GM23338 (cell line): ENCODE results near the gene WDR33. TPM values are rescaled to one million over a fixed set of nuclear protein-coding genes. Genes with fewer than 3 reads are reported as not detected.

Source experiments
- ATAC-seq: fragments of 200-7000 bp; cut with Tn5 transposase; 3 replicates; pipeline ENCODE4 v1.9.1; 2020
- DNase-seq: peaks from one replicate; pipeline ENCODE4 v3.0.0-alpha.2; 2015; ENCODE audit warnings: low spot score
- H2AFZ ChIP-seq: fragments of 200-600 bp; sonication (generic); 2 replicates; pipeline ENCODE4 v1.8.0; 2016; ENCODE audit warnings: antibody characterized with exemption, mild to moderate bottlenecking, moderate library complexity
- H3F3A ChIP-seq: fragments of 200-600 bp; sonication (generic); replicated peaks from 2 replicates; pipeline ENCODE4 v1.8.0; 2017; ENCODE audit warnings: antibody characterized with exemption, mixed run types, low read depth
- H3K27ac ChIP-seq: fragments of 200-600 bp; sonication (generic); 2 replicates; pipeline ENCODE4 v1.6.1; 2016; ENCODE audit warnings: low read depth
- H3K27me3 ChIP-seq: fragments of 200-600 bp; sonication (generic); 2 replicates; pipeline ENCODE4 v1.8.0; 2016; ENCODE audit warnings: mild to moderate bottlenecking, mixed run types, moderate library complexity; ENCODE audit not compliant: insufficient read depth
- H3K36me3 ChIP-seq: fragments of 200-600 bp; sonication (generic); 2 replicates; pipeline ENCODE4 v1.8.0; 2016; ENCODE audit warnings: mild to moderate bottlenecking; ENCODE audit not compliant: insufficient read depth
- H3K4me1 ChIP-seq: fragments of 200-600 bp; sonication (generic); 2 replicates; pipeline ENCODE4 v1.8.0; 2016; ENCODE audit warnings: mild to moderate bottlenecking, moderate library complexity; ENCODE audit not compliant: insufficient read depth
- H3K4me2 ChIP-seq: fragments of 200-600 bp; sonication (generic); 2 replicates; pipeline ENCODE4 v1.7.1; 2017; ENCODE audit warnings: mixed run types
- H3K4me3 ChIP-seq: fragments of 200-600 bp; sonication (generic); 2 replicates; pipeline ENCODE4 v1.6.1; 2016; ENCODE audit warnings: mixed run types
- H3K79me2 ChIP-seq: fragments of 200-600 bp; sonication (generic); replicated peaks from 2 replicates; pipeline ENCODE4 v1.8.0; 2017; ENCODE audit warnings: mild to moderate bottlenecking; ENCODE audit not compliant: insufficient read depth
- H3K9me2 ChIP-seq: fragments of 200-600 bp; sonication (generic); 2 replicates; pipeline ENCODE4 v1.8.0; 2017; ENCODE audit not compliant: insufficient read depth
- H4K20me1 ChIP-seq: fragments of 200-600 bp; sonication (generic); replicated peaks from 2 replicates; pipeline ENCODE4 v1.8.0; 2017; ENCODE audit warnings: mild to moderate bottlenecking; ENCODE audit not compliant: insufficient read depth
- H3K27ac Mint-ChIP-seq: 2 replicates; pipeline ENCODE4 v1.8.0; 2020; ENCODE audit warnings: inconsistent platforms, mild to moderate bottlenecking, moderate library complexity, mixed read lengths
- H3K27me3 Mint-ChIP-seq: 3 replicates; pipeline ENCODE4 v1.8.0; 2022; ENCODE audit warnings: low read depth, mild to moderate bottlenecking, moderate library complexity, mixed read lengths, inconsistent platforms; ENCODE audit not compliant: insufficient read depth, poor library complexity
- H3K36me3 Mint-ChIP-seq: 3 replicates; pipeline ENCODE4 v1.8.0; 2021; ENCODE audit warnings: low read depth, mild to moderate bottlenecking, inconsistent platforms, moderate library complexity, mixed read lengths
- H3K4me1 Mint-ChIP-seq: 3 replicates; pipeline ENCODE4 v1.8.0; 2020; ENCODE audit warnings: mild to moderate bottlenecking, inconsistent platforms, mixed read lengths
- H3K4me3 Mint-ChIP-seq: 3 replicates; pipeline ENCODE4 v1.8.0; 2021; ENCODE audit warnings: moderate library complexity, mild to moderate bottlenecking, inconsistent platforms, mixed read lengths
- H3K9me3 Mint-ChIP-seq: 3 replicates; pipeline ENCODE4 v1.8.0; 2020; ENCODE audit warnings: moderate library complexity, mild to moderate bottlenecking, inconsistent platforms, mixed read lengths
- EZH2 ChIP-seq: fragments of 200-600 bp; sonication (generic); IDR thresholded peaks from one replicate; pipeline ENCODE4 v1.8.0; 2017; ENCODE audit warnings: antibody characterized with exemption, mild to moderate bottlenecking, low read depth; ENCODE audit not compliant: unreplicated experiment
- JUNB ChIP-seq: IDR thresholded peaks from one replicate; pipeline ENCODE4 v1.6.1; 2016; ENCODE audit warnings: antibody characterized with exemption; ENCODE audit not compliant: unreplicated experiment
- NANOG ChIP-seq: IDR thresholded peaks from 2 replicates; pipeline ENCODE4 v1.6.1; 2016; ENCODE audit warnings: antibody characterized with exemption, borderline replicate concordance
- STAT1 ChIP-seq: IDR thresholded peaks from one replicate; pipeline ENCODE4 v1.6.1; 2016; ENCODE audit warnings: antibody characterized with exemption; ENCODE audit not compliant: unreplicated experiment
- ZNF114 ChIP-seq: fragments of 250-450 bp; sonication (Bioruptor Pico); IDR thresholded peaks from 2 replicates; pipeline ENCODE4 v1.5.0; 2020; ENCODE audit warnings: mild to moderate bottlenecking, moderate library complexity
- ZNF331 ChIP-seq: fragments of 250-450 bp; sonication (Bioruptor Pico); IDR thresholded peaks from 2 replicates; pipeline ENCODE4 v1.5.0; 2020; ENCODE audit warnings: low read depth, mild to moderate bottlenecking, moderate library complexity
- polyA plus RNA-seq: library from polyadenylated mRNA; unstranded; fragments of >200 nt; fragmentation: Nextera tagmentation; extraction: Ambion mirVana; gene quantifications from 2 replicates; pipeline ENCODE4 v1.2.1, GENCODE V29; 2016
- total RNA-seq: library from RNA; depleted of rRNA; stranded (reverse); fragments of >200 nt; shearing (Covaris generic); gene quantifications from 2 replicates; pipeline ENCODE4 v1.2.3, GENCODE V29; 2014
- TF ChIP-seq, protein P1 (sequence below): IDR thresholded peaks from 2 replicates; pipeline ENCODE4 v1.6.1; 2016; ENCODE audit warnings: antibody characterized with exemption
- TF ChIP-seq, protein P2 (sequence below): IDR thresholded peaks from one replicate; pipeline ENCODE4 v1.6.1; 2018; ENCODE audit warnings: antibody characterized with exemption; ENCODE audit not compliant: unreplicated experiment
- TF ChIP-seq, protein P3 (sequence below), 2 experiments: fragments of 200-600 bp in 1 of 2; sonication (generic) in 1 of 2; conservative IDR thresholded peaks; 2 replicates each; pipeline versions ENCODE4 v1.5.1 to v1.6.1; 2016 to 2017; ENCODE audit warnings: antibody characterized with exemption in 2 of 2, low read depth in 2 of 2, mild to moderate bottlenecking in 2 of 2, moderate library complexity in 1 of 2

WDR33 gene
- total and polyA plus RNA-seq, 2 experiments from 2014 or later = 37.2 to 54.7 TPM

DNA sequence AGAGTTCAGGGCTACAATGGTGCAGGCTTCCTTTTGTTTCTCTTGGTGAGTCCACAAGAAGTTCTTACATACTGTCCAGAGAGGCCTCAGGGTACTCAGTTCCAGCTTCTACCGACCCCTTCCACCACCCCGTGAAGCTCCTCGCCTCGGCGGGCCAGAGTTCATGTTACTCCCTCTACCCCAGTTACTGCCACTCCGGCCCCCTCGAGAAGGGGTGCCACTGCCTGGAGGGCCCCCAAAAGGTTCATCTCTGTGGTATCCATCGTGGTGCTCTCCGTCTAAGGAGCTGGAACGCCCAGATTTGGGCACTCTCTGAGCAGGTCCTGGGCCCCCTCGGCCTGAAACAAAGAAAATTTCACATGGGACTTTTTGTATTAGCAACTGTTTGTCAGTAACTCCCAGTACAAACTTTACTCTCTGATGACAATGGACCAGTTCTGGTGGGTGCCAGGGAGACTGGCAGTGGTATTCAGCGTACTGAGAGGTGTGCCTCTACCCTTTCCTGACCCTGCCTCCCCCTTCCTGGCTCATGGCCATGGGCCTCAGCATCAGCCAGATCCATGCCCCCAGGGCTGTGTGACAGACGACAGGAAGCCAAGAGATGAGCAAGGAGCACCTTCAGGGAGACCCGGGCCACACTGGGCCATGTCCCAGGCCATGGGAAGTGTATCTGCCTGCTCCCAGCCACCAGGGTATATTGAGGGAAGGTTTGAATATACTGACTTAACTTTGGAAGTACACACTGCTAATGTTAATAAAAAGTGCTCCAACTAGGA is 104.6 kb downstream of the WDR33 start (continued):
- TF ChIP-seq JUNB = no peak
- no peak for TF ChIP-seq ZNF114 (CRISPR knock-in tag)
- no peak for TF ChIP-seq EZH2

DNA sequence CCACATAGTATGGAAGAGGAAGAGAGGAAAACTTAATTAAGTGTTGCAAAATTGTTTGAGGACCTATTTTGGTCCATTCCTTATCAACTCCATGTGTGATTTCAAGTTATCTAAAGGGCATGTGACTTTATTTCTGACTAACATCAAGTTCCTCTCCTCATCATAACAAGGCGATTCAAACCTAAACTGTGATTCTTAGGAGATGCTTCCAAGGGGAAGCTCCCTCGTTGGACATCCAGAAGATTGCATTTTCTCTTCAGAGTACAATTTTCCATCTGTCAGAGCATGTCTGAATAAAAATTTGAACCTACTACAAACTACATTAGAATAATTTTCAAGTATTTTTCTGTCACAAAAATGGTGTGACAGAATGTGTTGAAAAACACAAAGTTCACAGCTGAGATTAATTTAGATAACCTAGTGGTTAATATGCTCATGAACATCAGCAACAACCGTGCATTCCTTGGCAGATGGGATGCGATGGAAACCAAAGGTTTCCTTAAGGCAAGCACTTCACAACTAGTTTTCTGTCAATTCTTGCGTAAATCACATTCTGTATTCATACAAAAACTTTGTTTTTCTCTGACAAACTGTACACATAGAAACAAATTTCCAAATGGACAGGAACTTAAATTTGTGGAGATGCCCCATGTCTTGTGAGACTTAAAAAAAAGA is 105.4 kb downstream of the WDR33 start:
- Histone ChIP-seq H3K9me2 (no peaks in the 10 kb centered on the region), H4K20me1 (peaks cover 14% of the 10 kb centered on the region), H3K4me3 (no peak overlapping the region), H3K36me3 (peaks cover 33% of the 10 kb centered on the region), H3K27me3 (no peaks in the 10 kb centered on the region), H3K4me2 (no peak overlapping the region), H3K79me2 (peaks cover 33% of the 10 kb centered on the region), H3K27ac (no peak overlapping the region), H3F3A (0 out of 2 replicates have a peak, but pooled peaks cover 17% of the 10 kb centered on the region), H3K4me1 (peaks cover 16% of the 10 kb centered on the region; the same call in 1 of the 2 replicates), H2AFZ (no peak overlapping the region)
- TF ChIP-seq NANOG (no peak), ZNF331 (CRISPR knock-in tag) (no peak)
- TF ChIP-seq, protein P1, sequence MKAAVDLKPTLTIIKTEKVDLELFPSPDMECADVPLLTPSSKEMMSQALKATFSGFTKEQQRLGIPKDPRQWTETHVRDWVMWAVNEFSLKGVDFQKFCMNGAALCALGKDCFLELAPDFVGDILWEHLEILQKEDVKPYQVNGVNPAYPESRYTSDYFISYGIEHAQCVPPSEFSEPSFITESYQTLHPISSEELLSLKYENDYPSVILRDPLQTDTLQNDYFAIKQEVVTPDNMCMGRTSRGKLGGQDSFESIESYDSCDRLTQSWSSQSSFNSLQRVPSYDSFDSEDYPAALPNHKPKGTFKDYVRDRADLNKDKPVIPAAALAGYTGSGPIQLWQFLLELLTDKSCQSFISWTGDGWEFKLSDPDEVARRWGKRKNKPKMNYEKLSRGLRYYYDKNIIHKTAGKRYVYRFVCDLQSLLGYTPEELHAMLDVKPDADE = no peak
- Mint-ChIP-seq H3K27me3 (peaks cover 11% of the 10 kb centered on the region), H3K4me1 (peaks cover 10% of the 10 kb centered on the region), H3K27ac (no peak overlapping the region), H3K36me3 (peaks cover 49% of the 10 kb centered on the region), H3K9me3 (0 out of 3 replicates have a peak, but pooled peaks cover 2% of the 10 kb centered on the region), H3K4me3 (no peak overlapping the region)
- ATAC-seq = no peak
- DNase-seq = no peak

DNA sequence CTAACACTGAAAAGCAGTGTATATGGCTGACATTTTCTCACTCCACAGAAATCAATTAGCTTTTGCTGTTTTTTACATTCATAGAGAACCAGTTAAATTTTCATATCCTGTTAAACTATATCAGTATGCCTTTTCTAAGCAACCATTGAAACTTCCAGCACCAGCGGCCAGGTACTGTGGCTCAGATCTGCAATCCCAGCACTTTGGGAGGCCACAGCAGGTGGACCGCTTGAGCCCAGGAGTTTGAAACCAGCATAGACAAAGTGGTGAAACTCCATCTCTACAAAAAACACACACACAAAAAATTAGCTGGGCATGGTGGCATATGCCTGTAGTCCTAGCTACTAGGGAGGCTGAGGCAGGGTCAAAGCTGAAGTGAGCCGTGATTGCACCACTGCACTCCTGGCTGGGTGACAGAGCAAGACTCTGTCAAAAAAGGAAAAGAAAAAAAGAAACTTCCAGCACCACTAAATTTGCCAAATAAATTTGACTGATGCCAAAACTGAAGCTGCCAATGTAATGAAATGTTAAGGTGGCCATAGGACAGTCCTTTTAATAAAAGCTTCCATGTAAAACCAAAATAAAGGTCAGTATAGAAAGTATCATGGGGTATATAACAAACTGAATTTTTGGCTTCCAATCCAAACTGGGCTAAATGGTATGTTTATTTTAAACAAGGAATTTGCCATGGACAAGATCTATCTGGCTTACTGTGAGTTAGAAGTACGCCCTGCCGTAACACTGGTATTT is 106.2 kb downstream of the WDR33 start:
- 0 out of 3 replicates have a peak, but pooled peaks cover 2% of the 10 kb centered on the region for H3K9me3 Mint-ChIP-seq
- TF ChIP-seq EZH2 (no peak), NANOG (no peak), ZNF331 (CRISPR knock-in tag) (no peak), JUNB (no peak), ZNF114 (CRISPR knock-in tag) (no peak), STAT1 (no peak)
- TF ChIP-seq, protein P2, sequence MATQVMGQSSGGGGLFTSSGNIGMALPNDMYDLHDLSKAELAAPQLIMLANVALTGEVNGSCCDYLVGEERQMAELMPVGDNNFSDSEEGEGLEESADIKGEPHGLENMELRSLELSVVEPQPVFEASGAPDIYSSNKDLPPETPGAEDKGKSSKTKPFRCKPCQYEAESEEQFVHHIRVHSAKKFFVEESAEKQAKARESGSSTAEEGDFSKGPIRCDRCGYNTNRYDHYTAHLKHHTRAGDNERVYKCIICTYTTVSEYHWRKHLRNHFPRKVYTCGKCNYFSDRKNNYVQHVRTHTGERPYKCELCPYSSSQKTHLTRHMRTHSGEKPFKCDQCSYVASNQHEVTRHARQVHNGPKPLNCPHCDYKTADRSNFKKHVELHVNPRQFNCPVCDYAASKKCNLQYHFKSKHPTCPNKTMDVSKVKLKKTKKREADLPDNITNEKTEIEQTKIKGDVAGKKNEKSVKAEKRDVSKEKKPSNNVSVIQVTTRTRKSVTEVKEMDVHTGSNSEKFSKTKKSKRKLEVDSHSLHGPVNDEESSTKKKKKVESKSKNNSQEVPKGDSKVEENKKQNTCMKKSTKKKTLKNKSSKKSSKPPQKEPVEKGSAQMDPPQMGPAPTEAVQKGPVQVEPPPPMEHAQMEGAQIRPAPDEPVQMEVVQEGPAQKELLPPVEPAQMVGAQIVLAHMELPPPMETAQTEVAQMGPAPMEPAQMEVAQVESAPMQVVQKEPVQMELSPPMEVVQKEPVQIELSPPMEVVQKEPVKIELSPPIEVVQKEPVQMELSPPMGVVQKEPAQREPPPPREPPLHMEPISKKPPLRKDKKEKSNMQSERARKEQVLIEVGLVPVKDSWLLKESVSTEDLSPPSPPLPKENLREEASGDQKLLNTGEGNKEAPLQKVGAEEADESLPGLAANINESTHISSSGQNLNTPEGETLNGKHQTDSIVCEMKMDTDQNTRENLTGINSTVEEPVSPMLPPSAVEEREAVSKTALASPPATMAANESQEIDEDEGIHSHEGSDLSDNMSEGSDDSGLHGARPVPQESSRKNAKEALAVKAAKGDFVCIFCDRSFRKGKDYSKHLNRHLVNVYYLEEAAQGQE = no peak
- TF ChIP-seq, protein P3, sequence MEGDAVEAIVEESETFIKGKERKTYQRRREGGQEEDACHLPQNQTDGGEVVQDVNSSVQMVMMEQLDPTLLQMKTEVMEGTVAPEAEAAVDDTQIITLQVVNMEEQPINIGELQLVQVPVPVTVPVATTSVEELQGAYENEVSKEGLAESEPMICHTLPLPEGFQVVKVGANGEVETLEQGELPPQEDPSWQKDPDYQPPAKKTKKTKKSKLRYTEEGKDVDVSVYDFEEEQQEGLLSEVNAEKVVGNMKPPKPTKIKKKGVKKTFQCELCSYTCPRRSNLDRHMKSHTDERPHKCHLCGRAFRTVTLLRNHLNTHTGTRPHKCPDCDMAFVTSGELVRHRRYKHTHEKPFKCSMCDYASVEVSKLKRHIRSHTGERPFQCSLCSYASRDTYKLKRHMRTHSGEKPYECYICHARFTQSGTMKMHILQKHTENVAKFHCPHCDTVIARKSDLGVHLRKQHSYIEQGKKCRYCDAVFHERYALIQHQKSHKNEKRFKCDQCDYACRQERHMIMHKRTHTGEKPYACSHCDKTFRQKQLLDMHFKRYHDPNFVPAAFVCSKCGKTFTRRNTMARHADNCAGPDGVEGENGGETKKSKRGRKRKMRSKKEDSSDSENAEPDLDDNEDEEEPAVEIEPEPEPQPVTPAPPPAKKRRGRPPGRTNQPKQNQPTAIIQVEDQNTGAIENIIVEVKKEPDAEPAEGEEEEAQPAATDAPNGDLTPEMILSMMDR (conservative IDR thresholded peaks at IDR 0.05; ENCODE audit: low read depth in 2 of 2) = no peak
- TF ChIP-seq, protein P1 = no peak

More for the DNA sequence above, 106.2 kb downstream of the WDR33 start:
- H3K27me3 ChIP-seq = no peaks in the 10 kb centered on the region
- H3F3A ChIP-seq = 0 out of 2 replicates have a peak, but pooled peaks cover 17% of the 10 kb centered on the region
- H3K27ac Mint-ChIP-seq = no peak overlapping the region
- peaks cover 16% of the 10 kb centered on the region for H3K4me1 Mint-ChIP-seq
- H3K36me3 ChIP-seq = peaks cover 26% of the 10 kb centered on the region
- no peak overlapping the region for H3K4me2 ChIP-seq
- H3K79me2 ChIP-seq = peaks cover 33% of the 10 kb centered on the region
- peaks cover 45% of the 10 kb centered on the region for H3K36me3 Mint-ChIP-seq
- H3K4me1 ChIP-seq = peaks cover 22% of the 10 kb centered on the region
- H3K4me3 Mint-ChIP-seq = no peak overlapping the region
- peaks cover 11% of the 10 kb centered on the region for H3K27me3 Mint-ChIP-seq
- H2AFZ ChIP-seq = no peak overlapping the region
- DNase-seq = no peak
- no peak for ATAC-seq
- H3K9me2 ChIP-seq = no peaks in the 10 kb centered on the region
- H3K4me3 ChIP-seq = no peak overlapping the region
- H3K27ac ChIP-seq = no peak overlapping the region
- peaks cover 14% of the 10 kb centered on the region for H4K20me1 ChIP-seq
